ENCODE measurements around the gene TIRAP.

TIRAP gene

GRCh38 chr11:126329644-126330211 is 46.8 kb downstream of the TIRAP start:
- TF ChIP-seq FOXM1 (IDR thresholded peaks at IDR 0.05; ENCODE audit: borderline replicate concordance, low read depth), result no peak
- no peak for TF ChIP-seq USF1 (IDR thresholded peaks at IDR 0.05)
- no peak for TF ChIP-seq CEBPB (IDR thresholded peaks at IDR 0.05)
- no peak for TF ChIP-seq NFIC (IDR thresholded peaks at IDR 0.05)
- TF ChIP-seq, protein P1, sequence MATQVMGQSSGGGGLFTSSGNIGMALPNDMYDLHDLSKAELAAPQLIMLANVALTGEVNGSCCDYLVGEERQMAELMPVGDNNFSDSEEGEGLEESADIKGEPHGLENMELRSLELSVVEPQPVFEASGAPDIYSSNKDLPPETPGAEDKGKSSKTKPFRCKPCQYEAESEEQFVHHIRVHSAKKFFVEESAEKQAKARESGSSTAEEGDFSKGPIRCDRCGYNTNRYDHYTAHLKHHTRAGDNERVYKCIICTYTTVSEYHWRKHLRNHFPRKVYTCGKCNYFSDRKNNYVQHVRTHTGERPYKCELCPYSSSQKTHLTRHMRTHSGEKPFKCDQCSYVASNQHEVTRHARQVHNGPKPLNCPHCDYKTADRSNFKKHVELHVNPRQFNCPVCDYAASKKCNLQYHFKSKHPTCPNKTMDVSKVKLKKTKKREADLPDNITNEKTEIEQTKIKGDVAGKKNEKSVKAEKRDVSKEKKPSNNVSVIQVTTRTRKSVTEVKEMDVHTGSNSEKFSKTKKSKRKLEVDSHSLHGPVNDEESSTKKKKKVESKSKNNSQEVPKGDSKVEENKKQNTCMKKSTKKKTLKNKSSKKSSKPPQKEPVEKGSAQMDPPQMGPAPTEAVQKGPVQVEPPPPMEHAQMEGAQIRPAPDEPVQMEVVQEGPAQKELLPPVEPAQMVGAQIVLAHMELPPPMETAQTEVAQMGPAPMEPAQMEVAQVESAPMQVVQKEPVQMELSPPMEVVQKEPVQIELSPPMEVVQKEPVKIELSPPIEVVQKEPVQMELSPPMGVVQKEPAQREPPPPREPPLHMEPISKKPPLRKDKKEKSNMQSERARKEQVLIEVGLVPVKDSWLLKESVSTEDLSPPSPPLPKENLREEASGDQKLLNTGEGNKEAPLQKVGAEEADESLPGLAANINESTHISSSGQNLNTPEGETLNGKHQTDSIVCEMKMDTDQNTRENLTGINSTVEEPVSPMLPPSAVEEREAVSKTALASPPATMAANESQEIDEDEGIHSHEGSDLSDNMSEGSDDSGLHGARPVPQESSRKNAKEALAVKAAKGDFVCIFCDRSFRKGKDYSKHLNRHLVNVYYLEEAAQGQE (IDR thresholded peaks at IDR 0.05; ENCODE audit: low read depth), result no peak
- no peak for TF ChIP-seq EP300 (IDR thresholded peaks at IDR 0.05; ENCODE audit: borderline replicate concordance)
- TF ChIP-seq TEAD4 (IDR thresholded peaks at IDR 0.05), result no peak
- no peak for TF ChIP-seq TAF1 (IDR thresholded peaks at IDR 0.05; ENCODE audit: low read depth)
- TF ChIP-seq TCF12 (IDR thresholded peaks at IDR 0.05; ENCODE audit: low read depth), result no peak

GRCh38 chr11:126331286-126331685 is 48.4 kb downstream of the TIRAP start:
- TF ChIP-seq NFIC (IDR thresholded peaks at IDR 0.05) (no peak), CREB1 (IDR thresholded peaks at IDR 0.05; ENCODE audit: low read depth) (no peak), FOXM1 (IDR thresholded peaks at IDR 0.05; ENCODE audit: borderline replicate concordance, low read depth) (no peak), YY1 (IDR thresholded peaks at IDR 0.05; ENCODE audit: low read depth) (no peak), TCF12 (IDR thresholded peaks at IDR 0.05; ENCODE audit: low read depth) (no peak), RAD21 (IDR thresholded peaks at IDR 0.05; ENCODE audit: low read depth) (no peak), TEAD4 (IDR thresholded peaks at IDR 0.05) (no peak), EP300 (IDR thresholded peaks at IDR 0.05; ENCODE audit: borderline replicate concordance) (no peak), CEBPB (IDR thresholded peaks at IDR 0.05) (no peak), TAF1 (IDR thresholded peaks at IDR 0.05; ENCODE audit: low read depth) (no peak), MAX (IDR thresholded peaks at IDR 0.05) (no peak)
- TF ChIP-seq, protein P1 (IDR thresholded peaks at IDR 0.05; ENCODE audit: low read depth), result no peak

- no peak for TF ChIP-seq USF1 (IDR thresholded peaks at IDR 0.05)
- TF ChIP-seq, protein P1 (IDR thresholded peaks at IDR 0.05; ENCODE audit: low read depth), result no peak
- no peak for TF ChIP-seq TEAD4 (IDR thresholded peaks at IDR 0.05)
- no peak for TF ChIP-seq EGR1 (IDR thresholded peaks at IDR 0.05)
- TF ChIP-seq NFIC (IDR thresholded peaks at IDR 0.05), result no peak
- no peak for TF ChIP-seq TCF12 (IDR thresholded peaks at IDR 0.05; ENCODE audit: low read depth)
- no peak for TF ChIP-seq CEBPB (IDR thresholded peaks at IDR 0.05)
- TF ChIP-seq FOXM1 (IDR thresholded peaks at IDR 0.05; ENCODE audit: borderline replicate concordance, low read depth), result no peak
- TF ChIP-seq YY1 (IDR thresholded peaks at IDR 0.05; ENCODE audit: low read depth), result no peak
These were observed 49.4 kb downstream of the TIRAP start for GRCh38 chr11:126332221-126332711.

DNA sequence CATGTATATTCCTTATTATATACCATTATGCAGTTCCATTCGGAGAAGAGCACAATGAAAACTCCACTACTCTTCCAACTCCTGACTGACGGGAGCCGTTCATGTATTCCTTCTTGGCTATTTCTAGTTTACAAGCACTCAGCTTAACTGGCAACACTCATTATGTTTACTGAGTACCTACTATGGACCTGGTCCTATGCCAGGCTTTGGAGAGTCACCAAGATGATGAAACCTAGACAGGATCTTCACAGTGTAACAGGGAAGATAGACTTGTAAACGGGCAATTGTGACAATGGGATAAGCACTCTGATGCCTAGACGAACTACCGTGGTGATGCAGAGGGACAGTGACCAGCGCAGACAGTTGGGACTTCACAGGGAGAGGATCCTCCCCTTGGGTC is 50.2 kb downstream of the TIRAP start:
- TF ChIP-seq TAF1 (IDR thresholded peaks at IDR 0.05; ENCODE audit: low read depth) (no peak), CEBPB (IDR thresholded peaks at IDR 0.05) (no peak), EP300 (IDR thresholded peaks at IDR 0.05; ENCODE audit: borderline replicate concordance) (no peak), CREB1 (IDR thresholded peaks at IDR 0.05; ENCODE audit: low read depth) (no peak), USF1 (IDR thresholded peaks at IDR 0.05) (no peak), RAD21 (IDR thresholded peaks at IDR 0.05; ENCODE audit: low read depth) (no peak)

Data from Ishikawa (cell line).